MM.1S (cell line): Measurements from ENCODE around the gene TAS2R39.

Experiments
- CTCF ChIP-seq: fragments of 300-600 bp; sonication (generic); IDR thresholded peaks from 2 replicates; pipeline ENCODE4 v1.5.1; 2016; ENCODE audit warnings: antibody characterized with exemption, low read length, mixed read lengths
- EZH2 ChIP-seq: fragments of 300-600 bp; sonication (generic); optimal IDR thresholded peaks from 2 replicates; pipeline ENCODE3; 2017; ENCODE audit warnings: low read depth, mild to moderate bottlenecking, antibody characterized with exemption, low read length, mixed read lengths

- TF ChIP-seq CTCF = no peak
- no peak for TF ChIP-seq EZH2
Measured at GRCh38 chr7:143202161-143202560, 18.9 kb downstream of the TAS2R39 start.
